HG02642 (cell line): ENCODE results near the gene DHX58.

Source experiments
- ATAC-seq: cut with Tn5 transposase; IDR thresholded peaks from one replicate; pipeline ENCODE4 v1.9.1; 2021; ENCODE audit warnings: mild to moderate bottlenecking; ENCODE audit not compliant: unreplicated experiment, poor library complexity

DHX58 gene

GRCh38 chr17:42130310-42130936, 17.9 kb upstream of the DHX58 start:
- ATAC-seq = no peak

GRCh38 chr17:42129109-42129837, 16.8 kb upstream of the DHX58 start:
- ATAC-seq = no peak

GRCh38 chr17:42127414-42127813, 14.9 kb upstream of the DHX58 start:
- ATAC-seq = no peak

- no peak for ATAC-seq
Measured at GRCh38 chr17:42126836-42127235, 14.3 kb upstream of the DHX58 start.

GRCh38 chr17:42125565-42125964, 13.1 kb upstream of the DHX58 start:
- ATAC-seq = no peak

- ATAC-seq = no peak
Measured at GRCh38 chr17:42124256-42124655, 11.7 kb upstream of the DHX58 start.

- ATAC-seq = no peak
Measured at GRCh38 chr17:42122371-42123303, 10.1 kb upstream of the DHX58 start, which contains the start of gene HSPB9. Gene HSPB9 (plus strand): TSS chr17:42122804. CDS start chr17:42122851, 47 bp downstream.

GRCh38 chr17:42120770-42121769, 8.6 kb upstream of the DHX58 start, which contains the start of gene KAT2A:
Gene KAT2A (minus strand): TSS chr17:42121367. CDS start chr17:42121304, 63 bp downstream.
- peak; percentile 74 for ATAC-seq

GRCh38 chr17:42120161-42120769, 7.8 kb upstream of the DHX58 start:
- ATAC-seq = no peak

GRCh38 chr17:42119301-42119700, 6.8 kb upstream of the DHX58 start:
- ATAC-seq = no peak

GRCh38 chr17:42118545-42118944, 6.0 kb upstream of the DHX58 start:
- no peak for ATAC-seq

- no peak for ATAC-seq
Measured at GRCh38 chr17:42118126-42118510, 5.6 kb upstream of the DHX58 start.

GRCh38 chr17:42117397-42118125, 5.0 kb upstream of the DHX58 start:
- ATAC-seq = no peak

GRCh38 chr17:42116705-42117396, 4.3 kb upstream of the DHX58 start:
- no peak for ATAC-seq

GRCh38 chr17:42114118-42114517, 1.6 kb upstream of the DHX58 start:
- ATAC-seq = no peak

- no peak for ATAC-seq
Measured at GRCh38 chr17:42113293-42114069, 967 bp upstream of the DHX58 start.

- ATAC-seq = peak; percentile 14
Measured at GRCh38 chr17:42111871-42112551, 503 bp downstream of the DHX58 start.
